A204.1 (cell line): Measurements from ENCODE around the gene GNG7.
"Not testable (repeated sequence)": the region's sequence is repeated elsewhere in the genome, so short reads cannot be mapped to it uniquely, and the experiment has no call there.

Experiments
- FAIRE-seq: peaks from 2 replicates; lab custom pipeline; 2012; peaks lifted over from hg19 to GRCh38; lab: Jason Lieb, UNC

GNG7 gene

DNA sequence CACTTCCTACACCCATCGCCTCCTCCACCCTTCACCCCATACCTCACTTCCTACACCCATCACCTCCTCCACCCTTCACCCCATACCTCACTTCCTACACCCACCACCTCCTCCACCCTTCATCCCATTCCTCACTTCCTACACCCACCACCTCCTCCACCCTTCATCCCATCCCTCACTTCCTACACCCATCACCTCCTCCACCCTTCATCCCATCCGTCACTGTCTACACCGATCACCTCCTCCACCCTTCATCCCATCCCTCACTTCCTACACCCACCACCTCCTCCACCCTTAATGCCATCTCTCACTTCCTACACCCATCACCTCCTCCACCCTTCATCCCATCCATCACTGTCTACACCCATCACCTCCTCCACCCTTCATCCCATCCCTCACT lies 10.7 kb upstream of the GNG7 start:
- FAIRE-seq: not testable (repeated sequence)

- FAIRE-seq: no peak
Measured at GRCh38 chr19:2711875-2712205, 9.3 kb upstream of the GNG7 start.

- no peak for FAIRE-seq
Measured at GRCh38 chr19:2711172-2711874, 8.8 kb upstream of the GNG7 start.

DNA sequence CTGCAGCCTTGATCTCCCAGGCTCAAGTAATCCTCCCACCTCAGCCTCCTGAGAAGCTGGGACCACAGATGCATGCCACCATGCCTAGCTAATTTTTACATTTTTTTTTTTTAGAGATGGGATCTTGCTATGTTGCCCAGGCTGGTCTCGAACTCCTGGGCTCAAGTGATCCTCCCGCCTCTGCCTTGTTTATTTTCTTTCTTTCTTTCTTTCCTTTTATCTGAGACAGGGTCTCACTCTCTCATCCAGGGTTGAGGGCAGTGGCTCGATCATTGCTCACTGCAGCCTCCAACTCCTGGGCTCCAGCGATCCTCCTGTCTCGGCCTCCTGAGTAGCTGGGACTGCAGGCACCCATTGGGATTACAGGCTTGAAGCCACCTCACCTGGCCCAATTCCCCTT lies 3.8 kb upstream of the GNG7 start:
- FAIRE-seq: no peak

GRCh38 chr19:2703691-2704216 lies 1.3 kb upstream of the GNG7 start:
- no peak for FAIRE-seq

GRCh38 chr19:2703077-2703437 lies 563 bp upstream of the GNG7 start:
- no peak for FAIRE-seq

GRCh38 chr19:2701361-2702169 lies 929 bp downstream of the GNG7 start:
- FAIRE-seq: no peak

DNA sequence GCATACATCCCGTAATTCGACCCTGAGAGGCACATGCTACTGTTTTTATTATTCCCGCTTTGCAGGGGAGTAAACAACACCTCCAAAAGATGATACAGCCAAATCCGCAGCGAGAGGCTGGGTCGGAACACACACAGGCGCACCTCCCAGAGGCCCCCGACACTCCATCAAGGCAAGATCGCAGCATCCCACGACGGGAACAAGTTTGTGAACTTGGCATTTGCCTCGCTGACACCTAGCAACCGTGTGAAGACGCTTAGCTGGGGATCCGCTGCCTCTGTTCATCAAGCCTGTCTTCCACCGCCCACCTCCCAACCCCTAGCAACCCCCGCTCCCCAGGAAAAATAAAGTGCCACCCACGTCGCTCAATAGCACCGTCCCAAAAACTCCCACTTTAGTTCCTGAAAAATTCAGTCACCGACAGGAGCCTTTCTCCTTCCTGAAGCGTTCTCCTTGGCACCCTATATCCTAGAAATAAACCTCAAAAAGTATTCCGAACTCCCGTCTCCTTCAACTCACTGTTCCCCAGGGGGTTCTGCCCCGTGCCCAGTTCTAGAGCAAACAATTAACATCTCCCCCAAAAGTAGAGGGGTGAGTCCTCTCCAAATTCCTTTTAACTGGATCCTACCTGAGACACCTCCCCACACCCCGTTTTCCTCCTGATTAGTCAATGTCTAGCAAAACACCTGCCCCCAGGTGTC lies 1.7 kb downstream of the GNG7 start:
- FAIRE-seq: no peak

GRCh38 chr19:2699413-2700140 lies 2.9 kb downstream of the GNG7 start:
- FAIRE-seq: no peak

- FAIRE-seq: no peak
Measured at GRCh38 chr19:2694196-2694595, 8.3 kb downstream of the GNG7 start.

DNA sequence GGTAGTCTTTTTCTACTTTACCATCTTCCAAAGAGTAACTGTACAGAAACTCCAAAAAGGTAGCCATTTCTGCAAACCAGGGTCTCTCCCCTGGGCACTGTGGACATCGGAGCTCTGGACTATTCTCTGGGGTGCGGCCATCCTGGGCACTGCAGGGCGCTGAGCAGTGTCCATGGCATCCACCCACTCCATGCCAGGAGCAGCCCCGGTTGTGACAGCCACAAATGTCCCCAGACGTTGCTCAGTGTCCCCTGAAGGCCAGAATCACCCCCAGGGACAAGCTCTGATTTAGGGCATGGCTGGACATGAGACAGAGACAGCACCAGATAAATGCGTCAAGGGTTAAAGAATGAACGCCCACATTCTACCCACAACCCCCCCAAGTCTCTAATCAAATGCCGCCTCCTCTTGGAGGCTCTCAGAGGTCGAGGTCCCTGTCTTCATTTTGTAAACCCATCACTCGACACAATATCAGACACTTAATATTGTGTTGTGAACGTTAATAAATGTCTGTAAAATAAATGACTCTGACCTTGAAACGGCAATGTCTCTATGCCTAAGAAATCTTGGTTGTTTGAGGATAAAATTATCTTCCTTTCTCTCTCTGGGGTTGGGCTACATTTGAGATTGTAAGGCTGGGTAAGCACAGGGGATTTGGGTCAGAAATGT lies 8.9 kb downstream of the GNG7 start:
- FAIRE-seq: no peak

- FAIRE-seq: no peak
Measured at GRCh38 chr19:2691951-2692350, 10.5 kb downstream of the GNG7 start.

- FAIRE-seq: no peak
Measured at GRCh38 chr19:2690856-2691255, 11.6 kb downstream of the GNG7 start.

- FAIRE-seq: no peak
Measured at GRCh38 chr19:2686360-2686759, 16.1 kb downstream of the GNG7 start.

- FAIRE-seq: no peak
Measured at GRCh38 chr19:2685204-2685704, 17.2 kb downstream of the GNG7 start.

DNA sequence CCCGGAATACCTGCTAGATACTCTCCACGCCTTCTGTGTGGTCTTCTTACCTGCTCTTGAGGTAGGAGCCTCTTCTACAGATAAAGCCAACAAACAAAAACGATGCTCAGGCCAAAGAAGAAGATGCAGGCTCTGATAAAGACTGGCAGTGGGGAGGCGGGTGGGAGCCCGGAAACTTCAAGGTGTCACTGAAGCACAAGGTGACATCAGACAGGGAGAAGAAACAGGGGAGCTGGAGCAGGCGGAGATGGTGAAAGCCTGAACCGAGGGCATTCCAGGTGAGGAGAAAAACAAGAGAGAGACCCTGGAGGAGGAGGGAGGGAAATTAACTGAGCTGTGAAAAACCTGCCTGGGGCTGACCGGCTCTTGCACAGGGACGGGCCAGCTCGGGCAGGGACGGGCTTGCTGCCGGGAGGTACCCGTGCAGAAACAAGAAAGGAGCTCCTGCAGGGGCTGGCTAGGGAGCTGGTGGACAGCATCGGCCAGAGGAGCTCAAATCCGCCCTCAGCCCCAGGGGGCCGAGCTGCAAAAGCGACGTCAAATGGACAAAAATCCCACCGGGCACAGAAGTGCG lies 19.0 kb downstream of the GNG7 start:
- FAIRE-seq: no peak

DNA sequence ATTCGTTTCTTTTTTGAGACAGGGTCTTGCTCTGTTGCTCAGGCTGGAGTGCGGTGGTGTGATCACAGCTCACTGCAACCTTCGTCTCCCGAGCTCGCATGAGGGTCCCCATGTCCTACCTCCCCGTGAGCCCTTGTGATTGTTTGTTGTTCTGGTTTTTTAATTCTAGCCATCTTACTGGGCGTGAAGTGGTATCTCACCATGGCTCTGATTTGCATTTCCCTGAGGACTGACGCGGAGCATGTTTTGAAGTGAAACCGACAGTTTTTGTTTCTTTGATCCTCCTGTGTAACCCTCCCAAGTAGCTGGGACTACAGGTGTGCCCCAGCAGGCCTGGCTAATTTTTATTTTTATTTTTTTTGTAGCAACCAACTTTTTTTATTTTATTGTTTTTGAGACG lies 21.7 kb downstream of the GNG7 start:
- no peak for FAIRE-seq

DNA sequence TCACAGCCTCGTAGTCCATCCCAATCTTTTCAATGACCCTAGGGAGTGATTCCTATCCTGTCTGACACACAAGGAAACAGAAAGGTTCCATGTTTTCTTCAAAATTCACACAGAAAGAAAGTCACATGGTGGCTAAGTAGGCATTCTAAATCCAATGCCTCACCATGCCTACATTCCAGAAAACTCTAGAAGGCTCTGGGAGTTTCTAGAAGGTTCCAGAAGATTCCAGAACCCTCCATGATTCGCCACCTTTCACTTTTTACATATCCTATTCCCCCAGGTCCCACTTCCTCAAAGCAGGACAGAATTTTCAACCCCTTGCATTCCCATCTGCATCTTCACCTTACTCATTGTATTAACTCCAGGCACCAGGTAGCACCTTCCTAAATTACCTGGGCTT lies 23.1 kb downstream of the GNG7 start:
- FAIRE-seq: no peak

GRCh38 chr19:2678948-2679347 lies 23.5 kb downstream of the GNG7 start:
- FAIRE-seq: not testable (repeated sequence)

- no peak for FAIRE-seq
Measured at GRCh38 chr19:2678044-2678671, 24.3 kb downstream of the GNG7 start.

DNA sequence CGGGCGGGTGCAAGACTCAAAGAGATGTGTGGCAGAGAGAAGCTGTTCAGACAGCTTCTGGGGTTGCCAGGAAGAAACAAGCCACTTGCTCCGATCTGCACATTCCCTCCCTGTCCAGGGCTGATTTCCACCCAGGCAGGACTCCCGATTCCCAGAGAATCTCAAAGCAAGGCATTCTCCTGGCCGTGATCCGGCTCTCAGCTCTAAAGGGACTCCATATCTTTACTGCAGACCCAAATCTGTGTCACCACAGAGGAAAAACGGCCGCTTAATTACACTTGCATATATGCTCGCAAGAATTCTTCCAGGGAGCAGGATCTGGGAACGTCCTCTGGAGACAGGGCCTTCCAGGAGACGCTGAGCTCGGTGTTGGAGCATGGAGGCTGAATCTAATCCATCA lies 25.7 kb downstream of the GNG7 start:
- FAIRE-seq: no peak
